ENCODE measurements around the gene MAFG.

The MAFG gene

DNA sequence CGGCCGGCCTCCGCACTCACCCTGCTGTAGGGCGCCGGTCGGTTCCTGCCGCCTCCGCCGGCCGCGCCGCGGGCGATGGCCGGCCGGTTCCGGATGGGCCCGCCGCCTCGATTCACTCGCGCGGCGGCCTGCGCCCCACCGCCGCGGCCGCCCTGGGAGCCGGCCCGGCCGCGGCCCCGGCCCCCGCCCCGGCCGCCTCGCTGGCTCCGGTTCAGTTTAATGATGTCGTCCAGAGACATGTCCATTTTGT lies 36.3 kb downstream of the MAFG start (continued):
- TF ChIP-seq SETDB1 (IDR thresholded peaks at IDR 0.05; ENCODE audit: insufficient read length, low read length) (no peak), ZBTB17 (tag by site-specific recombination; IDR thresholded peaks at IDR 0.05) (no peak), MZF1 (tag by site-specific recombination; IDR thresholded peaks at IDR 0.05; ENCODE audit: borderline replicate concordance) (no peak), SP3 (tag by site-specific recombination; IDR thresholded peaks at IDR 0.05) (no peak)

DNA sequence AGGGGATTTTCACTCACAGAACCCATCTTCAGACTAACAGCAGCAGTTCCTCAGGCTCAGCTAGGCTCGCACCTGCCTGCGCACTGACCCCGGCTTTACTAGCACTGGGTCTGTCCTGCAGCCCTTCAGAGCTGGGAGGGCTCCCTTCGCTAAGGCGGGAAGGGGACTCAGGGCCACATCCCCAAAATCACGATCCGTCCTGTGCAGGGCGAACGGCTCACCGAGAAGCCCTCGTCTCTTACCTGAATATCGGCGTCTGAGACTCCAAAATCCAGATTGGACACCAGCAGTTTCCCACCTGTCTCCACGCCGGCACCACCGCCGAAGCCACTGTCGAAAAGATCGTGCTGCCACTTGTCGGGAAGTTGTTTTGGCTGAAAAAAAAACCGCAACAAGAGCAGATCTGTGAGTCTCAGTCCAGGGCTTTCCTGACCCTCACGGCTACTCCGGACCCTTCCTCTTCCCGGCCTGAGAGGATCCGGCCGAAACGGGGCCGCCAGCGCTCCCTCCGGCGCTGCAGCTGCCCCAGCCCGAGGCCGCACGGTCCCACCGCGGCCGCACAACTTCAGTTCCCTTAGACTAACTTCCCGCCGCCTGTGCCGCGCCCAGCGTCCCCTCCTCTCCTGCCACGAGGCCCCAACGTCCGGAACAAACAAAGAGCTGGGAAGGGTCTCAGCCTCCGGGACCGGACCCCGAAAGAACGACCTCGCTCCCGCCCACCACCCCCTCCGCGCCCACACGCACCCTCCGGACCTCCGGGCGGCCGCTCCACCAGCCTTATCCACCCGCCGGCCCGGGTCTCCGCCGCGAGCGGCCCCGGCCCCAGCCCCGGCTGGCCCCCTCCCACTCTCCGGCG lies 36.9 kb downstream of the MAFG start:
- CTCF ChIA-PET: interaction anchor here (1.1 kb wide), 1 partner anchor 147 kb away, joined by 4 read pairs; the partner anchor contains the start of gene DCXR
- peaks cover 5% of the 10 kb centered on the region; the same call in 1 of the 2 replicates for H3K4me1 ChIP-seq (ENCODE audit: control insufficient read depth, insufficient read depth, low read length)
- H3K9me3 ChIP-seq (ENCODE audit: control insufficient read depth, insufficient read depth, low read depth, low read length): no peaks in the 10 kb centered on the region
- peaks cover 62 to 73% of the 10 kb centered on the region in 2 experiments for H3K36me3 ChIP-seq (ENCODE audit: control insufficient read depth in 2 of 2, insufficient read depth in 1 of 2, low read length in 2 of 2)
- peak overlapping the region; percentile 96 for H3K27ac ChIP-seq (ENCODE audit: extremely low read depth, low read depth, low read length)
- POLR2A ChIA-PET: interaction anchor here (0.6 to 2.2 kb wide), 5 partner anchors 18 to 207 kb away, joined by 3 to 8 read pairs (median 6); partner anchors contain the start of genes ARL16, HGS and MCRIP1
- peak overlapping the region; percentile 92 for H3K4me3 ChIP-seq (ENCODE audit: low read depth, low read length)
- TF ChIP-seq ZNF600 (tag by site-specific recombination; IDR thresholded peaks at IDR 0.05): 0 out of 2 replicates have a peak, but pooled peaks have one; percentile 32
- TF ChIP-seq KLF9 (tag by site-specific recombination; IDR thresholded peaks at IDR 0.05; ENCODE audit: low read depth): no peak
- TF ChIP-seq SP3 (tag by site-specific recombination; IDR thresholded peaks at IDR 0.05): 0 out of 2 replicates have a peak, but pooled peaks have one; percentile 19
- TF ChIP-seq SP7 (tag by site-specific recombination; IDR thresholded peaks at IDR 0.05): no peak
- TF ChIP-seq KLF7 (tag by site-specific recombination; IDR thresholded peaks at IDR 0.05; ENCODE audit: borderline replicate concordance): no peak
- no peak for TF ChIP-seq ZNF175 (tag by site-specific recombination; IDR thresholded peaks at IDR 0.05)
- TF ChIP-seq ZNF548 (tag by site-specific recombination; IDR thresholded peaks at IDR 0.05): no peak
- TF ChIP-seq ZNF2 (tag by site-specific recombination; IDR thresholded peaks at IDR 0.05): 0 out of 2 replicates have a peak, but pooled peaks have one; percentile 35
- TF ChIP-seq, protein P1, sequence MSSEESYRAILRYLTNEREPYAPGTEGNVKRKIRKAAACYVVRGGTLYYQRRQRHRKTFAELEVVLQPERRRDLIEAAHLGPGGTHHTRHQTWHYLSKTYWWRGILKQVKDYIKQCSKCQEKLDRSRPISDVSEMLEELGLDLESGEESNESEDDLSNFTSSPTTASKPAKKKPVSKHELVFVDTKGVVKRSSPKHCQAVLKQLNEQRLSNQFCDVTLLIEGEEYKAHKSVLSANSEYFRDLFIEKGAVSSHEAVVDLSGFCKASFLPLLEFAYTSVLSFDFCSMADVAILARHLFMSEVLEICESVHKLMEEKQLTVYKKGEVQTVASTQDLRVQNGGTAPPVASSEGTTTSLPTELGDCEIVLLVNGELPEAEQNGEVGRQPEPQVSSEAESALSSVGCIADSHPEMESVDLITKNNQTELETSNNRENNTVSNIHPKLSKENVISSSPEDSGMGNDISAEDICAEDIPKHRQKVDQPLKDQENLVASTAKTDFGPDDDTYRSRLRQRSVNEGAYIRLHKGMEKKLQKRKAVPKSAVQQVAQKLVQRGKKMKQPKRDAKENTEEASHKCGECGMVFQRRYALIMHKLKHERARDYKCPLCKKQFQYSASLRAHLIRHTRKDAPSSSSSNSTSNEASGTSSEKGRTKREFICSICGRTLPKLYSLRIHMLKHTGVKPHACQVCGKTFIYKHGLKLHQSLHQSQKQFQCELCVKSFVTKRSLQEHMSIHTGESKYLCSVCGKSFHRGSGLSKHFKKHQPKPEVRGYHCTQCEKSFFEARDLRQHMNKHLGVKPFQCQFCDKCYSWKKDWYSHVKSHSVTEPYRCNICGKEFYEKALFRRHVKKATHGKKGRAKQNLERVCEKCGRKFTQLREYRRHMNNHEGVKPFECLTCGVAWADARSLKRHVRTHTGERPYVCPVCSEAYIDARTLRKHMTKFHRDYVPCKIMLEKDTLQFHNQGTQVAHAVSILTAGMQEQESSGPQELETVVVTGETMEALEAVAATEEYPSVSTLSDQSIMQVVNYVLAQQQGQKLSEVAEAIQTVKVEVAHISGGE (tag by site-specific recombination; conservative IDR thresholded peaks at IDR 0.05; ENCODE audit: low read depth): peak; percentile 81
- TF ChIP-seq, protein P2, sequence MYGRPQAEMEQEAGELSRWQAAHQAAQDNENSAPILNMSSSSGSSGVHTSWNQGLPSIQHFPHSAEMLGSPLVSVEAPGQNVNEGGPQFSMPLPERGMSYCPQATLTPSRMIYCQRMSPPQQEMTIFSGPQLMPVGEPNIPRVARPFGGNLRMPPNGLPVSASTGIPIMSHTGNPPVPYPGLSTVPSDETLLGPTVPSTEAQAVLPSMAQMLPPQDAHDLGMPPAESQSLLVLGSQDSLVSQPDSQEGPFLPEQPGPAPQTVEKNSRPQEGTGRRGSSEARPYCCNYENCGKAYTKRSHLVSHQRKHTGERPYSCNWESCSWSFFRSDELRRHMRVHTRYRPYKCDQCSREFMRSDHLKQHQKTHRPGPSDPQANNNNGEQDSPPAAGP (tag by site-specific recombination; IDR thresholded peaks at IDR 0.05): 0 out of 2 replicates have a peak, but pooled peaks have one; percentile 43
- no peak for TF ChIP-seq MEIS1 (CRISPR knock-in tag; IDR thresholded peaks at IDR 0.05; ENCODE audit: borderline replicate concordance)
- TF ChIP-seq, protein P3, sequence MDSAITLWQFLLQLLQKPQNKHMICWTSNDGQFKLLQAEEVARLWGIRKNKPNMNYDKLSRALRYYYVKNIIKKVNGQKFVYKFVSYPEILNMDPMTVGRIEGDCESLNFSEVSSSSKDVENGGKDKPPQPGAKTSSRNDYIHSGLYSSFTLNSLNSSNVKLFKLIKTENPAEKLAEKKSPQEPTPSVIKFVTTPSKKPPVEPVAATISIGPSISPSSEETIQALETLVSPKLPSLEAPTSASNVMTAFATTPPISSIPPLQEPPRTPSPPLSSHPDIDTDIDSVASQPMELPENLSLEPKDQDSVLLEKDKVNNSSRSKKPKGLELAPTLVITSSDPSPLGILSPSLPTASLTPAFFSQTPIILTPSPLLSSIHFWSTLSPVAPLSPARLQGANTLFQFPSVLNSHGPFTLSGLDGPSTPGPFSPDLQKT (IDR thresholded peaks at IDR 0.05; ENCODE audit: borderline replicate concordance, low read depth, low read length): no peak
- TF ChIP-seq ZNF391 (tag by site-specific recombination; IDR thresholded peaks at IDR 0.05; ENCODE audit: borderline replicate concordance, low read depth): no peak
- TF ChIP-seq ZNF146 (tag by site-specific recombination; IDR thresholded peaks at IDR 0.05): 0 out of 2 replicates have a peak, but pooled peaks have one; percentile 8
- no peak for TF ChIP-seq REPIN1 (tag by site-specific recombination; IDR thresholded peaks at IDR 0.05; ENCODE audit: low read depth)
- TF ChIP-seq, protein P4, sequence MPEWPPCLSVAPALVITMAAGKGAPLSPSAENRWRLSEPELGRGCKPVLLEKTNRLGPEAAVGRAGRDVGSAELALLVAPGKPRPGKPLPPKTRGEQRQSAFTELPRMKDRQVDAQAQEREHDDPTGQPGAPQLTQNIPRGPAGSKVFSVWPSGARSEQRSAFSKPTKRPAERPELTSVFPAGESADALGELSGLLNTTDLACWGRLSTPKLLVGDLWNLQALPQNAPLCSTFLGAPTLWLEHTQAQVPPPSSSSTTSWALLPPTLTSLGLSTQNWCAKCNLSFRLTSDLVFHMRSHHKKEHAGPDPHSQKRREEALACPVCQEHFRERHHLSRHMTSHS (tag by site-specific recombination; IDR thresholded peaks at IDR 0.05): no peak
- TF ChIP-seq GLIS2 (tag by site-specific recombination; IDR thresholded peaks at IDR 0.05): no peak
- TF ChIP-seq, protein P5, sequence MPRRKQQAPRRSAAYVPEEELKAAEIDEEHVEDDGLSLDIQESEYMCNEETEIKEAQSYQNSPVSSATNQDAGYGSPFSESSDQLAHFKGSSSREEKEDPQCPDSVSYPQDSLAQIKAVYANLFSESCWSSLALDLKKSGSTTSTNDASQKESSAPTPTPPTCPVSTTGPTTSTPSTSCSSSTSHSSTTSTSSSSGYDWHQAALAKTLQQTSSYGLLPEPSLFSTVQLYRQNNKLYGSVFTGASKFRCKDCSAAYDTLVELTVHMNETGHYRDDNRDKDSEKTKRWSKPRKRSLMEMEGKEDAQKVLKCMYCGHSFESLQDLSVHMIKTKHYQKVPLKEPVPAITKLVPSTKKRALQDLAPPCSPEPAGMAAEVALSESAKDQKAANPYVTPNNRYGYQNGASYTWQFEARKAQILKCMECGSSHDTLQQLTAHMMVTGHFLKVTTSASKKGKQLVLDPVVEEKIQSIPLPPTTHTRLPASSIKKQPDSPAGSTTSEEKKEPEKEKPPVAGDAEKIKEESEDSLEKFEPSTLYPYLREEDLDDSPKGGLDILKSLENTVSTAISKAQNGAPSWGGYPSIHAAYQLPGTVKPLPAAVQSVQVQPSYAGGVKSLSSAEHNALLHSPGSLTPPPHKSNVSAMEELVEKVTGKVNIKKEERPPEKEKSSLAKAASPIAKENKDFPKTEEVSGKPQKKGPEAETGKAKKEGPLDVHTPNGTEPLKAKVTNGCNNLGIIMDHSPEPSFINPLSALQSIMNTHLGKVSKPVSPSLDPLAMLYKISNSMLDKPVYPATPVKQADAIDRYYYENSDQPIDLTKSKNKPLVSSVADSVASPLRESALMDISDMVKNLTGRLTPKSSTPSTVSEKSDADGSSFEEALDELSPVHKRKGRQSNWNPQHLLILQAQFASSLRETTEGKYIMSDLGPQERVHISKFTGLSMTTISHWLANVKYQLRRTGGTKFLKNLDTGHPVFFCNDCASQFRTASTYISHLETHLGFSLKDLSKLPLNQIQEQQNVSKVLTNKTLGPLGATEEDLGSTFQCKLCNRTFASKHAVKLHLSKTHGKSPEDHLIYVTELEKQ (tag by site-specific recombination; IDR thresholded peaks at IDR 0.05; ENCODE audit: borderline replicate concordance): no peak
- TF ChIP-seq, protein P6, sequence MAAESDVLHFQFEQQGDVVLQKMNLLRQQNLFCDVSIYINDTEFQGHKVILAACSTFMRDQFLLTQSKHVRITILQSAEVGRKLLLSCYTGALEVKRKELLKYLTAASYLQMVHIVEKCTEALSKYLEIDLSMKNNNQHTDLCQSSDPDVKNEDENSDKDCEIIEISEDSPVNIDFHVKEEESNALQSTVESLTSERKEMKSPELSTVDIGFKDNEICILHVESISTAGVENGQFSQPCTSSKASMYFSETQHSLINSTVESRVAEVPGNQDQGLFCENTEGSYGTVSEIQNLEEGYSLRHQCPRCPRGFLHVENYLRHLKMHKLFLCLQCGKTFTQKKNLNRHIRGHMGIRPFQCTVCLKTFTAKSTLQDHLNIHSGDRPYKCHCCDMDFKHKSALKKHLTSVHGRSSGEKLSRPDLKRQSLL (tag by site-specific recombination; IDR thresholded peaks at IDR 0.05): no peak
- no peak for TF ChIP-seq ZNF768 (tag by site-specific recombination; IDR thresholded peaks at IDR 0.05)
